Anterior cingulate cortex (tissue), 58 donors: ENCODE data around the gene DGKQ.

Experiments used
- DNase-seq, 58 donors: peaks; one replicate each; lab custom pipeline; 2025; lab: John Stamatoyannopoulos, UW

DGKQ gene, protein sequence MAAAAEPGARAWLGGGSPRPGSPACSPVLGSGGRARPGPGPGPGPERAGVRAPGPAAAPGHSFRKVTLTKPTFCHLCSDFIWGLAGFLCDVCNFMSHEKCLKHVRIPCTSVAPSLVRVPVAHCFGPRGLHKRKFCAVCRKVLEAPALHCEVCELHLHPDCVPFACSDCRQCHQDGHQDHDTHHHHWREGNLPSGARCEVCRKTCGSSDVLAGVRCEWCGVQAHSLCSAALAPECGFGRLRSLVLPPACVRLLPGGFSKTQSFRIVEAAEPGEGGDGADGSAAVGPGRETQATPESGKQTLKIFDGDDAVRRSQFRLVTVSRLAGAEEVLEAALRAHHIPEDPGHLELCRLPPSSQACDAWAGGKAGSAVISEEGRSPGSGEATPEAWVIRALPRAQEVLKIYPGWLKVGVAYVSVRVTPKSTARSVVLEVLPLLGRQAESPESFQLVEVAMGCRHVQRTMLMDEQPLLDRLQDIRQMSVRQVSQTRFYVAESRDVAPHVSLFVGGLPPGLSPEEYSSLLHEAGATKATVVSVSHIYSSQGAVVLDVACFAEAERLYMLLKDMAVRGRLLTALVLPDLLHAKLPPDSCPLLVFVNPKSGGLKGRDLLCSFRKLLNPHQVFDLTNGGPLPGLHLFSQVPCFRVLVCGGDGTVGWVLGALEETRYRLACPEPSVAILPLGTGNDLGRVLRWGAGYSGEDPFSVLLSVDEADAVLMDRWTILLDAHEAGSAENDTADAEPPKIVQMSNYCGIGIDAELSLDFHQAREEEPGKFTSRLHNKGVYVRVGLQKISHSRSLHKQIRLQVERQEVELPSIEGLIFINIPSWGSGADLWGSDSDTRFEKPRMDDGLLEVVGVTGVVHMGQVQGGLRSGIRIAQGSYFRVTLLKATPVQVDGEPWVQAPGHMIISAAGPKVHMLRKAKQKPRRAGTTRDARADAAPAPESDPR

DNA sequence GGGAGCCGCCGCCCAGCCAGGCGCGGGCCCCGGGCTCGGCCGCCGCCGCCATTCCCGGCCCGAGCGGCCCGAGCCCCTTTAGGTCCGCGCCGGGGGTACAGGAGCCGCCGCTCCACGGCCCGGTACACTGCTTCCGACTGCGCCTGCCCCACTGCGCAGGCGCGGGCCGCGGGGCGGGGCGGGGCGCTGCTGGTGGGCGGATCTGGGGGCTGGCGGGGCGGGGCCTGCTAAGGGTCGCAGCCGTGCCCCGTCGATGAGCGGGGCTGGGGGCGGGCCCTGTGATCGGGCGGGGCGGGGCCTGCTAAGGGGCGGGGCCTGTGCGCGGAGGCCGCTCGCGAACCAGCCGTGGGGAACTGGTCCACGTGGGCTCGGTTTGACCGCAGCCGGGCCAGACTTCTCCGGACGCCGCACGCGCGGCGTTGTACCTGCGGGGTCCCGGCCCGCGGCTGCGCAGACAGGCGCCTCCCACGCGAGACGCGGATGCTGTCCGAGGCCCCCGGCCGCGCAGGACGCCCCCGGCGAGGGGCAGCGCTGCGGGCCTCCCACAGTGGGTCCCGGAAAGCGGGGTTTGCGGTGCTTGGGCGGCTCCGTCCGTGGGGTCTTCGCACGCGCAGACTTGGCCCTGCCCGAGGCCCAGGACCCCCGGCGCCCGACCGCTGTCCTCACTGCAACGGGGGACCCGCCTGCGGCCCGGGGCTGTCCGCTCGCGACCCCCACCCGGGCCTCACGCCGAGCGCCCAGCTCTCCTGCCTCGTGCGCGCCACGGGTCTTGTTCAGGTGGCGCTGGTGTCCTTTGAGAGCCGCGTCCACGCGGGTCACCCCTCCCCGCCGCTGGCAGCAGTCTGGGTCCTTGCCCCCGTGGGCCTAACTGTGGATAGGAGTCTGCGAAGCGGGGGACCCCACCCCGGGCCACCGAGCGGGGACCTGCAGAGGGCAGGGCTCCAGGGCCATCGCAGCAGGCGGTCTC is at the start of gene DGKQ:
TSS of gene DGKQ (minus strand) at position 139 of the 967 bp plus-strand sequence. CDS start at position 52, 87 bp downstream.
- DNase-seq: peak in 56 of 58 donors; percentile 23 to 92 (median 83)

DNA sequence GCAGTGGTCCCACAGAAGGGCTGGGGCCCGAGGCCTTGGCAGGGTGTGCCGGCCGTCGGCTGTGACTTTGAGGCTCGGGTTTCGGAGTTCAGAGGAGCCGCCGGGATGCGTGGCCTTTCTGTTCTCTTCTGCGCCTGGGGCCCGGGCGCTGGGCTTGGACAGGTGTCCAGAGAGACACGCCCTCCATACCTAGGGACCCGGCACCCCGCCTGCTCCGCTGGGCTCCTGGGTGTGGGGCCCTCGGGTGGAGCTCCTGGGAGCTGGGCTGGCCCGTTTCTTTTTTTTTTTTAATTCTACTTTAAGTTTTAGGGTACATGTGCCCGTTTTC is 49.3 kb upstream of the DGKQ start:
- no peak for DNase-seq

DNA sequence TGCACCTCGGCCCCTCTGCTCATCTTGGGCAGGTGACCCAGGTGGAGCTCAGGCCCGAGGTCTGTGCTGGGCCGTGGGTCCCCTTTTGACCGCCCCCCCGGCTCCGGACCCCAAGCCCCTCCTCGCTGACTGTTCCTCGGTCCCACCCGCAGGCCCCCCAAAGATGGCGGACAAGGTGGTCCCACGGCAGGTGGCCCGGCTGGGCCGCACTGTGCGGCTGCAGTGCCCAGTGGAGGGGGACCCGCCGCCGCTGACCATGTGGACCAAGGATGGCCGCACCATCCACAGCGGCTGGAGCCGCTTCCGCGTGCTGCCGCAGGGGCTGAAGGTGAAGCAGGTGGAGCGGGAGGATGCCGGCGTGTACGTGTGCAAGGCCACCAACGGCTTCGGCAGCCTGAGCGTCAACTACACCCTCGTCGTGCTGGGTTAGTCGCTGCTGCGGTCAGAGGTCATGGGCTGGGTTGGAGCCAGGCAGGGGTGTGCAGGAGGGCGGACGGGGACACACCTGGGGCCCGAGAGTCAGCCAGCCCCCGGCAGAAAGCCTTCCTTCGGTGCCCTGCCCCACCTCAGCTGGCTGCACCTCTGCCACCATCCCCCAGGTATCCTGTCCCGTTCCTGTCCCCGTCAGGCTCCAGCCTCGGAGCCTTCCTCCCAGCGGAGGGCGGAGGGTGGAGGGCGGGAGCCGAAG is 48.8 kb upstream of the DGKQ start:
- DNase-seq: no peak

DNA sequence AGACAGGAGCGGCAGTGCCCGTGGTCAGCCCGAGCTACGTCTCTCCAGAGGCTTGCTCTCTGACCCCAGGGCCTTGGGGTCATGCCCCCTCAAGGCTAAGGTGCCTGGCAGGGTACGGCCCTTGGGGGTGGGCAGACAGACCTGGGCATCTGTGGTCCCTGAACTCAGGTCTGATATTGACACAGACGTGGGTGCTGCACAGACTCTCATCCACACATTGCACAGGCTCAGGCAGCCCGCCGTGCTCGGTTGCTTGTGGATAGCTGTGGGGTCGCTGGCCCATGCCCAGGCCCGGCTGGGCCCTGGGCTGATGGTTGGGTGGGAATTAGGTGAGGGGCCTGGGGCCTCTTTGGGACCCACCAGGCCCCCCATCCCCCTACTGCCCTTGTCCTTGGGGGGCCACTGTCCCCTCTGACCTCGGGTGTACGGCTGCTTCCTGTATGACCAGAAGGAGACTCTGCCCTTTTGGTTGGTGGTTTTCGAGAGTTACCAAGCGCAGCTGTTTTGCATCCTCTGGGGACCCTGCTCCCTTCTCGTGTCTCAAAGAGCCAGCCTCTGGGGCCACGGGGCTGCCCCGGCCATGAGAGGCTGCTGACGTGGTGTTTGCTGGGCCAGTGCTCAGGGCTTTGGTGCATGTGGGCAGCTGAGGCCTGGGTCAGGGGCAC is 48.1 kb upstream of the DGKQ start:
- DNase-seq: no peak

DNA sequence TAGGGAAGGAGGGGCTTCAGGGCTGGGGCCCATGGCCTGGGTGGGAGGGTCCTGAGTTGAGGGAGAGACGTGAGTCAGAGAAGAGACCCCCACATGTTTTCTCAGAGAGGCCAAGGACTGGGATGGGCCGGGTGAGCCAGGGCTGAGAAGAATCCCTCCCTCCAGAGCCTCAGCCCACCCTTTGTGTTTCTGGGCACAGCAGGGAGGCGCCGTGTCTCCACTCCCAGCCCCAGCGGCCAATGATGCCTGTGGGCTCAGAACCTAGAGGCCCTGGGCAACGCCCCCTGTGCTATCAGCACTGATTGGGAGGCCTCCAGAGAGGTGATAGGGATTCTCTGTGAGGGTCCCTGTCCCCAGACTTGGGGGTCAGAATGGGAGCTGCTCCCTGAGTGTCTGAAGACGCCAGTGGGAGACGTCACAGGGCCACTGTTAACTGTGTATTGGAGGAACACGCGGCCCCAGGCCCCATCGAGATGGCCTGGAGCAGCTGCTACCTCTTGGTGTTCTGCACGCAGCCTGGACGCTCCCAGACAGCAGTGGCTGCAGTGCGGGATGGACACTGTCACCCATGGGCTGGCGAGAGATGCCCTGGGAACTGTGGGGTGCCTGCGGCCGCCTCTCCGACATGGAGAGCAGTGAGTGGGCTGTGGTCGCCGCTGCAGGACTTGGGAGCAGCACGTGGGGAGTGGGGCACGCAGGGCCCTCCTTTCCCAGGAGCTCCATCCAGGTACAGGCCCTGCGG is 46.5 kb upstream of the DGKQ start:
- no peak for DNase-seq

DNA sequence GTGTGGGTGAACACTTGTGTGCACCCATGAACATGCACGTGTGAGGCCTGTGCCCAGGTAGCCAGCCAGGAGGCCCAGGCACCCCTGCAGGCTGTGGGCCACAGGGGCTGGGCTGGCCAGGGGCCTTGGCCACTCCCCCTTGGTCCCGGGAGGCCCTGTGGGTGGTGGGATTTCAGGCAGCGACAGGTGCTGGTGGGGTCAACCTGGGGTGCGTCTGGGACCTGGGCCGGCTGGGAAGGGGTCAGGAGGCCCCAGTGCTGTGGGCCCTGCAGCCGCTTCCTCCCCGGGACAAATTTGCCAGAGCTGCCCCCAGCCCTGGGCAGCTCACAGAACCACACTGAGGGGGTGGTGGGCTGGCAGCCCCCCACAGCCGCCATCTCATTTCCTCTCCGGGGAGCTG is 46.0 kb upstream of the DGKQ start:
- no peak for DNase-seq

DNA sequence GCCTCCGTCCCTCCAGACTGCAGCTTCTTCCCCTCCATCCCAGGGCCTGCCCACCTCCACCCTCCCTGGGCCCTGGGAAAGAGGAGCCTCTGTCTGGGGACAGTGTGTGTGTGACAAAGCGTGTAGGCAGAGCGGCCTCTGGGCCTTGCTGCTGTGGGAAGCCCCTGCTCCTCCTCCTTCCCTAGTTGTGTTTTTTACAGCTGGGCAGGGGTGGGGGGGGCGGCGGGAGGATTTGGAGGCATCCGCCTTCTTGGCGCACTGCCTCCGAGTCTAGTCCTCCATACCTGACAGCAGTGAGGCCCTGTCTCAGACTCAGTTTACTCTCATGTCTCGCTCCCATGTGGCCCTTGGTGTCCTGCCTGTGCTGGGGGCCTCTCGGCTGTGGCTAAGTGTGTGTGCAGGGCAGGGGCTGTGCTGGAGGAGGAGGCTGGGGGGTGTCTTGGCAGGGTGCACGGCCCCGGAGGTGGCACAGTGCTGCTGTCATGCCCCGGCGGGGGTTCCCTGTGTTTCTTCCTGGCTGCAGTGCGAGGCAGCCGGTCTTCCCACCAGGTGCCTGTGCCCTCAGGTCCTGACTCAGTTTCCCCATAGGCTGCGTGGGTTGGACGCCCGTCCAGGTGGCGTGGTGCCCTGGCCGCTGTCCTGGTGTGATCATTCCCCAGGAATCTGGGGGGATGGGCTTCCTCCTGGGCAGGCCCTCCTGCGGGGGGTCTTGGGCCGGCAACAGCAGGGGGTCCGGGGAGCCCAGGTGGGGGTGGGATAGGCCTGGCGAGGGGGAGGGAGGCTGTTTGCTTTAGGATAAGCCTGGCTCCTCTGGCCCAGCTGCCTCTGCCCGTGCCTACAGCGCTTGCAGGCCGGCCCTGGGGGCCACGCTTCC is 45.0 kb upstream of the DGKQ start:
- no peak for DNase-seq

DNA sequence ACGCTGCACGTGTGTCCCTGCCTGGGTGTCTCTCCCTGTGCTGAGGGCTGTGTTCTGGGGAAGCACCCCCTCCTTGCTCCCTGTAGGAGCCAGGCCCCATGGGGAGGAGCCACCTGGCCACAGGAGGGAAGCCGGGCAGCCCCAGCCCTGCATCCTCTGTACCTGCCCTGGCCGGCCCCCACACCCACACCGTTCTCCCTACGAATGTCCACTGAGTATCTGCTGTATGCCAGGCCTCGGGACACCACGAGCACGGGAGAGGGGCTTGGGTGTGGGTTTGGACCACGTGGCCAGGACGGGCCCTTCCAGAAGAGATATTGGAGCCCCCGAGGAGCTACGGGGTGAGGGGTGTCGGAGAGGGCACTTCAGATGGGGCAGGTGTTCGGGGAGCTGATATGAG is 44.3 kb upstream of the DGKQ start:
- no peak for DNase-seq

DNA sequence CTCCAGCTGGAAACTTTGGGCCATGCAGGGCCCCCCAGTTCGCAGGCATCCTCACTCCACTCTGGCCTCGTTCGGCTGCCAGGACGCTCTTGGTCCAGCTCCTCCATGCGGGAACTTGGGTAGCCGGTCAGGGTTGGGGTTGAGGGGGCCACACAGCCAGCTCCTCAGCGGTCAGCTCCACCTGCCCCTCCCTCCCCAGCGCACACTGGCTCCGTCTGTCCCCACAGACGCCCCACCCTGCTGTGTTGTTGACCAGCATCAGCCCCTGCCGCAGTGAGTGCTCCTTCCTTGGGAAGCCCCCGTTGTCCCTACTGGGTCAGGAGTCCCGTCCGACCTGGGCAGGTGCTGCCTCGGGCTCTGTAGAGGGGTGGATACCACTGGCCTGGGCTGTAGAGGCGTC is 43.8 kb upstream of the DGKQ start:
- DNase-seq: no peak

DNA sequence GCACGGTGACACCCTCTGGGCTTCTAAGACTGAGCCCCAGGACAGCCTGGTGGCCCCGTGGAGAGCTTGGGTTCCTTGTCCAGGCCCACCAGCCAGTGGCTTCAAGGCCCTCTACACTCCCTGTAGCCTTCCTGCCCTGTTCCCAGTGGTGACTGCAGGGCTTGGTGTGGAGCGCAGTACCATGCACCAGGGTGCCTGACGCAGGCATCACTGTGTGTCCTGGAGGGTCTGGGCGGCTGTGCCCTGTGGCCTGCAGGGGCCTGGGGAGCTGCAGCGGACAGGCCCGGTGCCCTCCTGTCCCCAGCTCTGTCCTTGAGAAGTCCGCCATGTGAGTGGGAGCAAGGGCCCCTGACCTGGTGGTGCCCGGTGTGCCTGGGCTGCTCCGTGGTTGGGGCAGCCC is 42.4 kb upstream of the DGKQ start:
- DNase-seq: no peak

DNA sequence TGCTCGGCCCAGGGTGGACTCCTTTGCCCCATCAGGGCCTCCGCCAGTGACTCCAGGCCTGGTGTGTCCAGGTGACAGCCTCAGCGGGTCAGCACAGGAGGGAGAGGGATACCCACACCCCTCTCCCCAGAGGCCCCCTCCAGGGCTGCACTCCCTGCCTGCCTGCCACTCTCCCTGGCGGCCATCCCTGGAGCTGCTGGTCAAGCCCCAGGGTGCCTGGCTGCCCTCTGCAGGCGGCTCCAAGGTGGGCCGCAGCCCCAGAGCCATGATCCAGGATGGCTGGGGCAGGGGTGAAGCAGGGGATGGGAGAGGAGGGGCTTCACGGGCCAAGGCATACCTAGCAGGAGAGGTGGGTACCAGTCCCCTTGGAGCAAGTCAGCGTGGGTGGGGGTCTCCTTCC is 41.8 kb upstream of the DGKQ start:
- DNase-seq: peak in 9 of 58 donors; percentile 37 to 75 (median 69)

DNA sequence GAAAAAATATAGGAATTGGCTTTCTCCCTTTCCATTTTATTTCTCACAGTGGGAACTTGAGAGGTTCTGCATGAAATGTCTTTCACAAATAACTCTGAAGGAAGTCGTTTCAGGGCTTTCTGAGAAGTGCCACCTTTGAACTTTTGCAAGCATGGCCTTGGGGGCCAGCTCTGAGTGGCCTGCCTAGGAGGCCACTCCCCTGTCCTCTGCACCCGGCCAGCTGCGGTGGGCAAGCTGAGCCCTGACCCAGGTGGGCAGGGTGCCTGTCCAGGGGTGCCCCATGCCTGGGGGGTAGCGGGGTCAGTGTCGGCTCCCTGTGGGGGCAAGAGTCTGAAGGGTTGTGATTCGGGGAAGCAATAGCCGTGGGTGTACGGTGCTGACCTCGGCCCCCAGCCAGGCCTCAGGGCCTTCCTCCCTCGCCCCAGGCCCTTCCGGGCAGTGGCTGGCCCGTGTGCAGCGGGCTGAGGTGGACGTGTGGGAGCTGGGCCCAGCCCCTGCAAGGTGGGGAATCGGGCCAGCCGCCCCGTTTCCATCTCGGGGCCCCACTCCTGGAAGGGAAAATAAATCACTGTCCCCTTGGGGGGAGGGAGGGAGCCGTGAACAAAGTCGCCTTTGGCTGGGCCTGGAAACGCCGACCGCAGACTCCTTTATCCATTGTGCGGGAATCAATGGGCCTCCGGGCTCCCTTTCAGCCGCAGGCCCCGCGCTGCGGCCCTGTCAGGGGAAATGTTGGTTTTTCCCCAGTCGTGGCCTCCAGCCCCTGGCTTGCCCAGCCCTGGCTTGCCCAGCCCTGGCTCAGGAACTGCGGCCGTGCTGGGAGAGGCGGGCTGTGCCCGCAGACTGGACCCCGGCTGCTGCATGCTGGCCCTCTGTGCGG is 41.2 kb upstream of the DGKQ start:
- DNase-seq: peak in 56 of 58 donors; percentile 21 to 93 (median 80)

DNA sequence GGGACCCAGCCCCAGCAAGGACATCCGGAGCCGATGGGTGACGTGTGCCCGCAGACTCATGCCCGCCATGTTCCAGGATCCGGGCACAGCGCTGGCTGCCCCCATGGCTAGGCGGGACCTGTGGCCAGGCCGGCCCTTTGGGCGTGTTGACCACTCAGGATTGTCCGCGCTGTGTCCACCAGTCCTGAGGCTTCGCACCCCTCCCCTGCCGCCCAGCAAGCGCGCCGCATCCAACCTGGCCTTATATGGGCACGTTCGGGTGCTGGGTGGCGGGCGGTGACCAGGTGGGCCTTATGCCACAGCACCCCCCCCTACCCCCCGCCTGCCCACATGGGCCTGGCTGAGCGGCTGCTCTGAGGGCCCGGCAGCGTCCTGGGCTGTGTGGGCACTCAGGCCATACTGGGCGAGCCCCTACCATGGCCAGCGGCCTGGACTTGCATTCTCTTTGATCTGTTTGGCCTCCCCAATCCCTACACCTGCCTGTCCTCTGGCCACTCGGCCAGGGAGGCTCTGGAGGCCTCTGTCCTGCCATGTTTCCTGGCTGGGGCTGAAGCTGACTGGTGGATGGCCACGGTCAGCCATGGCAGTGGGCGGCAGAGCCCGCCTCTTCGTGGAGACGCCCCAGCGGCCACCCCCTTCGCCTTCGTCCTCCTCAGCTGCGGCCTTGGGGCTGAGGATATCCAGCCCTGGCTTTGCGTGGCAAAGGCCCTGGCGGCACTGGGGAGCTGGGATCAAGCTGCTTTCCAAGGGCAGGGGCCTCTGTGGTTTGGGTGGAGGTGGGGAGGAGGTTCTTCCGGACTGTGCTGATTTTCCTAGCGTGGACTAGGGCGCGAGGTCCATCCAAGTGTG is 40.1 kb upstream of the DGKQ start:
- no peak for DNase-seq

DNA sequence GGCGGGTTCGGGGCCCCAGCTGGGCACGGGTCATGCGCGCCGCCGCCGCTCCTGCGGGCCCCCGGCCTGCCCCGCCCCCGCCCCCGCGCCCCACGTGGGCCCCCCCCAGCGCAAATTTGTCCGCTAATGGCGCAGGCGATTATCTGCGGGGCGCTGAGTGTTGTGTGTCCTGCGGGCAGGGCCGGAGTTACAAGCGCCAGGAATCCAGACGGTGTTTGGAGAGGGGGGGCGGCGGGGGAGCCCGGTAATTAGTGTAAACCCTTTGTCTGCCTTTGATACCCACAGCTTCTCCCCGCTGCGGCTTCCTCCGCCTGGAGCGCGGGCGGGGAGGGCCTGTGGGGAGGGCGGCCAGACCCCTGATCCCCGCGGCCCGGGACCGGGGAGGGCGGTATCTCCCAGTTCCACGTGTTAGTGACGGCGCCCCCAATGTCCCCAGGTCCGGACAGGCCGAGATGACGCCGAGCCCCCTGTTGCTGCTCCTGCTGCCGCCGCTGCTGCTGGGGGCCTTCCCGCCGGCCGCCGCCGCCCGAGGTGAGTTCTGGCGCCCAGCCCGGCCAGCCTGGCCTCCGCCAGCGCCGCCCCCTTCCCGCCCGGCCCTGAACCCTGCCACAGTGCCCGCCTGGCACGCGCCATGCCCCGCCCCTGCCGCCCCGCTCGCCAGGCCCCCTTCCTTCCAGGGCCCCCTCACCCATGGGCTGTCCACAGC is 38.8 kb upstream of the DGKQ start:
- peak in 2 of 58 donors; percentile 10 to 29 for DNase-seq

DNA sequence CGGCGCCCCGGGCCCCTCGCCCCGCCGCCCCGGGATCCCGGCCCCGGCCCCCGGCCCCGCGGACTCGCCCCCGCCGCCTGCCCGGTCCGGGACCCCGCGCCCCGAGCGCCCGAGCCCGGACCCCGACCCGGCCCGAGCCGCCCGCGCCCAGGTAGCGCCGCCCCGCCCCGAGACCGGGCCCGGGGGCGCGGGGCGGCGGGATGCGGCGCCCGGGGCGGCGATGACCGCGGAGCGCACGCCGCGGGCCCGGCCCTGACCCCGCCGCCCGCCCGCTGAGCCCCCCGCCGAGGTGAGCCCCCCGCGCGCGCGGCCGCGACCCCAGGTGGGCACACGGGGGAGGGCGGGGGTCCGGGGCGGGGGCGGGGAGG is 38.3 kb upstream of the DGKQ start:
- no peak for DNase-seq
